Neural cell (in vitro differentiated cells): ENCODE measurements around the gene SUSD2.

Experiments
- EZH2 ChIP-seq: fragments of 200-600, 300-800 bp; shearing (Covaris generic), sonication (generic); IDR thresholded peaks from 2 replicates; pipeline ENCODE4 v1.6.1; 2014; ENCODE audit warnings: antibody characterized with exemption, low read length, borderline replicate concordance, mild to moderate bottlenecking; ENCODE audit not compliant: insufficient read depth, poor library complexity, severe bottlenecking
- MXI1 ChIP-seq: fragments of 450-650 bp; conservative IDR thresholded peaks from 2 replicates; pipeline ENCODE4 v1.6.1; 2014; ENCODE audit warnings: antibody characterized with exemption, mild to moderate bottlenecking; ENCODE audit not compliant: poor library complexity, severe bottlenecking
- POLR2AphosphoS5 ChIP-seq: IDR thresholded peaks from 2 replicates; pipeline ENCODE4 v1.6.1; 2012
- RAD21 ChIP-seq: fragments of 450-650 bp; conservative IDR thresholded peaks from 2 replicates; pipeline ENCODE4 v1.6.1; 2014; ENCODE audit warnings: antibody characterized with exemption, mild to moderate bottlenecking, moderate library complexity
- TF ChIP-seq, protein P1 (sequence below): fragments of 450-650 bp; IDR thresholded peaks from 2 replicates; pipeline ENCODE4 v1.5.1; 2014; ENCODE audit warnings: antibody characterized with exemption, mild to moderate bottlenecking, moderate library complexity; ENCODE audit not compliant: poor library complexity, severe bottlenecking

DNA sequence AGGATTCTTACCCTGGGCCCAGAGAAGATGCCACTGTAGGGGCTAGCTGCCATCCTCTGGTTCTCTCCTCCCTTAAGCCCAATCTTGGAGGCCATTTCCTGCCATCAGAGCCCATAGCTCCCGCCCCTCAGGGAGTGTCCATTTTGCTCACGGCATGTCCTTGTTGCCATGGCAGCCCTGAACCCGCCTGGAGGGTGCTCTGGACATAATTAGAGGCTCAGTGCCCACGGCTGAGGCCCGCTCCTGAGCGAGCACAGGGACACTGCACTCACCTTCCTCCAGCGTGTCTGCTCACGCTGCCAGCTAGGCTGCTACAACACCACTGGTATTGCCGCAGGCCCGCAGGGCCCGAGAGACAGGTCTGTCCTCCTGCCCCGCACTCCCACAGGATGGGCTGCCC is 11.1 kb upstream of the SUSD2 start:
- TF ChIP-seq EZH2 = no peak
- no peak for TF ChIP-seq RAD21
- TF ChIP-seq, protein P1, sequence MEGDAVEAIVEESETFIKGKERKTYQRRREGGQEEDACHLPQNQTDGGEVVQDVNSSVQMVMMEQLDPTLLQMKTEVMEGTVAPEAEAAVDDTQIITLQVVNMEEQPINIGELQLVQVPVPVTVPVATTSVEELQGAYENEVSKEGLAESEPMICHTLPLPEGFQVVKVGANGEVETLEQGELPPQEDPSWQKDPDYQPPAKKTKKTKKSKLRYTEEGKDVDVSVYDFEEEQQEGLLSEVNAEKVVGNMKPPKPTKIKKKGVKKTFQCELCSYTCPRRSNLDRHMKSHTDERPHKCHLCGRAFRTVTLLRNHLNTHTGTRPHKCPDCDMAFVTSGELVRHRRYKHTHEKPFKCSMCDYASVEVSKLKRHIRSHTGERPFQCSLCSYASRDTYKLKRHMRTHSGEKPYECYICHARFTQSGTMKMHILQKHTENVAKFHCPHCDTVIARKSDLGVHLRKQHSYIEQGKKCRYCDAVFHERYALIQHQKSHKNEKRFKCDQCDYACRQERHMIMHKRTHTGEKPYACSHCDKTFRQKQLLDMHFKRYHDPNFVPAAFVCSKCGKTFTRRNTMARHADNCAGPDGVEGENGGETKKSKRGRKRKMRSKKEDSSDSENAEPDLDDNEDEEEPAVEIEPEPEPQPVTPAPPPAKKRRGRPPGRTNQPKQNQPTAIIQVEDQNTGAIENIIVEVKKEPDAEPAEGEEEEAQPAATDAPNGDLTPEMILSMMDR = no peak
- TF ChIP-seq MXI1 = no peak
- peak; percentile 80 for TF ChIP-seq POLR2AphosphoS5
